ENCODE measurements around the gene PI4K2A.

The PI4K2A gene

DNA sequence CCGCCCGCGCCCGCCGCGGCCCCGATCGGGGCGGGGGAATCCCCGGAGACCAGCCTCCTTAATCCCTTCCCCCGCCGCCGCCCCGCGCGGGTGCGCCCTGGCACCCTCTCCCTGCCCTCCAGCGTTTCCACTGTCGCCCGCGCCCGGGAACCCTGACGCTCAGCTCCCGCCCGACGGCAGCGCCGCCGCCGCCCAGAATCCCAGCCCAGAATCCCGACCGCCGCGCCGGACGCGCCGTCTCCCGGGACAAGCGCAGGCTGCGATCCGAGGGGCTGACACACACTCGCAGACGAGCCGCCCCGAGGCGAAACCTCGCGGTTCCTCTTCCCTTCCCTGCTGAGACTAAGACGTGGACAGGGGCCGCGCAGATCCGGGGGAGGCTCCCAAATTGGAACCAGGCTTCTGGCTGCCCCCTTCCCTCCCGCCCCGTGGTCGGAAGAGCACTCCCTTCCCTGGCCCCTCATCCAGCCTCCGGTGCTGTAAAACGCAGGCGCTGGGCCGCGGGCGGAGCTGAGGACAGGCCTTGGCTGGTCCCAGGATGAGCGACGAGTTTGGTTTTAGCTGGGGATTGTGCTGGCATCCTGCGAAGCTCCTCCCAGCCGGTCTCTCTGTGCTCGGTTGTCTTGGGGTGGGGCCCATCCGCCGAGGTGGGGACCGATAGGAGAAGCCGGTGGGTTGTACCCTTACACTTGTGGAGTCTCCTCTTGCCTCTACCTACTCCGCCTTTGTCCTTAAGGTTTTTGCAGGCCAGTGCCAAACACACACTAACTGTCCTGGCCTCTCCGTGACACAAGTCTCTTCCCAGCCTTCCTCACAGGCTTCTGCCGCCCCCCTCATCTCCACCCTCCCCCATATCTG, 74.2 kb downstream of the PI4K2A start:
- TF ChIP-seq POLR2A (IDR thresholded peaks at IDR 0.05; ENCODE audit: extremely low read depth, insufficient read length) (no peak), MYC (IDR thresholded peaks at IDR 0.05; ENCODE audit: low read depth, low read length) (peak; percentile 64)
- TF ChIP-seq, protein P1, sequence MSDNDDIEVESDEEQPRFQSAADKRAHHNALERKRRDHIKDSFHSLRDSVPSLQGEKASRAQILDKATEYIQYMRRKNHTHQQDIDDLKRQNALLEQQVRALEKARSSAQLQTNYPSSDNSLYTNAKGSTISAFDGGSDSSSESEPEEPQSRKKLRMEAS (IDR thresholded peaks at IDR 0.05; ENCODE audit: low read depth, low read length): no peak
- TF ChIP-seq, protein P2, sequence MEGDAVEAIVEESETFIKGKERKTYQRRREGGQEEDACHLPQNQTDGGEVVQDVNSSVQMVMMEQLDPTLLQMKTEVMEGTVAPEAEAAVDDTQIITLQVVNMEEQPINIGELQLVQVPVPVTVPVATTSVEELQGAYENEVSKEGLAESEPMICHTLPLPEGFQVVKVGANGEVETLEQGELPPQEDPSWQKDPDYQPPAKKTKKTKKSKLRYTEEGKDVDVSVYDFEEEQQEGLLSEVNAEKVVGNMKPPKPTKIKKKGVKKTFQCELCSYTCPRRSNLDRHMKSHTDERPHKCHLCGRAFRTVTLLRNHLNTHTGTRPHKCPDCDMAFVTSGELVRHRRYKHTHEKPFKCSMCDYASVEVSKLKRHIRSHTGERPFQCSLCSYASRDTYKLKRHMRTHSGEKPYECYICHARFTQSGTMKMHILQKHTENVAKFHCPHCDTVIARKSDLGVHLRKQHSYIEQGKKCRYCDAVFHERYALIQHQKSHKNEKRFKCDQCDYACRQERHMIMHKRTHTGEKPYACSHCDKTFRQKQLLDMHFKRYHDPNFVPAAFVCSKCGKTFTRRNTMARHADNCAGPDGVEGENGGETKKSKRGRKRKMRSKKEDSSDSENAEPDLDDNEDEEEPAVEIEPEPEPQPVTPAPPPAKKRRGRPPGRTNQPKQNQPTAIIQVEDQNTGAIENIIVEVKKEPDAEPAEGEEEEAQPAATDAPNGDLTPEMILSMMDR (IDR thresholded peaks at IDR 0.05; ENCODE audit: low read depth, low read length): no peak
- peak; percentile 95 for DNase-seq (ENCODE audit: low read depth)
- H3K4me3 ChIP-seq (ENCODE audit: low read depth, low read length): peak overlapping the region; percentile 77

DNA sequence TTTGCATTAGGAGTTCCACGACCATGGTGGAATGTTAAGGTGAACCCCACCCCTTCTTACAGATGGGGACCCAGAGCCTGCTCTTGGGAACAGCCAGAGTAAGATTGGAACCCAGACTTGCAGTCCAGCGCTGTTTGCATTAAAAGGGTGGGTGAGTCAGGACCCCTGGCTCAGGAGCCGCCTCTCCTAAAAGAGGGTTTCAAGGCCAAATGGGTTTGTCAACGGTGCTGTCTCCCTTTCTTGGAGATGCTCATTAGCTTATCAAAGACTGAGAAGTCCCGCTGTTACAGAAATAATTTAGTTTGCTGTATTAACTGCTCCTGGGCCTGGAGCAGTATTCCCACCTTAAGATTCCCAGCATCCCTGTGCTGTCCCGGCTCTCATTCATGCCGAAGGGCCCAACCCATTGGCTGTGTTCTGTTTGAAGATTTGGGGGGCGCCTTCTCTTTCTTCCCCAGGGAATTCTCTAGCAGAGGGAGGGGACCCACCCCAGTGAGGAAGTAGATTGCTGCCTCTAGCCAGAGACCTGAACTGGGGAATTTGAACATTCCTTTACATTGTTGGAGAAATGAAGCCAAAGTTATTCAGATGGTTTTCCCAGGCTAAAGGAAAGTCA, 74.9 kb downstream of the PI4K2A start:
- H3K4me3 ChIP-seq (ENCODE audit: low read depth, low read length): peak overlapping the region; percentile 77
- TF ChIP-seq, protein P2 (IDR thresholded peaks at IDR 0.05; ENCODE audit: low read depth, low read length): no peak
- TF ChIP-seq, protein P1 (IDR thresholded peaks at IDR 0.05; ENCODE audit: low read depth, low read length): no peak
- TF ChIP-seq POLR2A (IDR thresholded peaks at IDR 0.05; ENCODE audit: extremely low read depth, insufficient read length): no peak
- no peak for TF ChIP-seq MYC (IDR thresholded peaks at IDR 0.05; ENCODE audit: low read depth, low read length)
- no peak for DNase-seq (ENCODE audit: low read depth)

DNA sequence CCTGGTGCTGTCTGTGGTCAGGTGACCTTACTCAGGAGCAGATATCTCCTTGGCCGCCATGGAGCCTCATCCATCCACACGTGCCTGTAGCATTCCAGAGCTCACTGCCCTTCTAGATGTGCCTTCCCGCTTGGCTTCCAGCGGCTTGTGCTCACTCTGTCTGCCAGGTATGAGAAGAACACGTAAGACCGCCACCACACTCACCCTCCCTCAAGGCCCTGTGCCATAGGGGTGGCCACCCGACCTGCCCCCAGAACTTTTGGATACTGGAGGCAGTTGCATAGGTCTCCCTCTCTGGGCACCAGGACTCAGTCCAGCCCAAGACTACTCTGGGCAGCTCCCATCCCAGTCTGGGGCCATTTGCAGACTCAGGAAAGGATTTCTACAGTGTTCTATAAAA, 77.2 kb downstream of the PI4K2A start:
- TF ChIP-seq POLR2A (IDR thresholded peaks at IDR 0.05; ENCODE audit: extremely low read depth, insufficient read length): no peak
- TF ChIP-seq, protein P2 (IDR thresholded peaks at IDR 0.05; ENCODE audit: low read depth, low read length): no peak
- H3K4me3 ChIP-seq (ENCODE audit: low read depth, low read length): no peak overlapping the region
- DNase-seq (ENCODE audit: low read depth): no peak

DNA sequence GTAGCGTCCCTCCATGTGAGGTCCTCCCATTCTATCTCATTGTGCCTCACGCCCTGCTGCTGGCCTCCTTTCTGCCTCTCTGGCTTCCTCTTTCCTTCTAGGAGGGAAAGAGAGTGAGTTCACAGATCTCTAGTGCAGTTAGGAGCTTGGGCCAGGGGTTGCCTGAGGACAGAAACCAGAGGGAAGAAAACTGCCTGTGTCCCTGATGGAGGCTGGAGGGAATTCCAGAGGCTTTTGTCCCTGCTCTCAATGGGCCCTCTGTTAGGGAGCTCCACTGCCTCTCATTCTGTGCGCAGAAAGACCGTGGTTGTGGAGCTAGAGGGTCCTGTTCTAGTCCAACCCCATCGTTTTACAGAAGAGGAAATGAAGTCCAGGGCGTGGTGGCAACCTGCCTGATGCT, 77.7 kb downstream of the PI4K2A start:
- H3K4me3 ChIP-seq (ENCODE audit: low read depth, low read length): no peak overlapping the region
- TF ChIP-seq, protein P2 (IDR thresholded peaks at IDR 0.05; ENCODE audit: low read depth, low read length): no peak
- TF ChIP-seq, protein P1 (IDR thresholded peaks at IDR 0.05; ENCODE audit: low read depth, low read length): no peak
- TF ChIP-seq POLR2A (IDR thresholded peaks at IDR 0.05; ENCODE audit: extremely low read depth, insufficient read length): no peak
- TF ChIP-seq MYC (IDR thresholded peaks at IDR 0.05; ENCODE audit: low read depth, low read length): no peak
- peak; percentile 63 for DNase-seq (ENCODE audit: low read depth)

DNA sequence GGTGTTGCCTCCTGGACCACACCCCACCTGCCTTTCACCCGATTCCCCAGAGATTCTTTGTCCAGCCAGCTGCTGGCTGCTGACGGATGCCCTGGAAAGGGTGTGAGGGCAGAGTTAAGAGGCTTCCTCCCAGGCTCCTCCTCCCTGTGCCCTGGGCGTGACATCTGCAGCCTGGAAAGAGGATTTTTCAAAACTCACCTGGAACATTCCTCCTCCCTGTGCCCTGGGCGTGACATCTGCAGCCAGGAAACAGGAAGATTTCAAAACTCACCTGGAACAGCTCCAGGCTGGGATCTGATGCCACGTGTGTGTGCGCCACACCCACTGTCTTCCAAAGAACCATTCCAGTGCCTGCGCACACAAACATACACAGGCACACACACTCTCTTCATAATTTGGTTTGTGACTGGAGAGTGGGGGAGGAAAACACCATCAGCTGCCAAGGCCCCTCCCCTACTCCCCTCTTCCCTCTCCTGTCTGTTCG, 78.2 kb downstream of the PI4K2A start:
- no peak for DNase-seq (ENCODE audit: low read depth)
- no peak overlapping the region for H3K4me3 ChIP-seq (ENCODE audit: low read depth, low read length)
- TF ChIP-seq MYC (IDR thresholded peaks at IDR 0.05; ENCODE audit: low read depth, low read length): no peak
- TF ChIP-seq, protein P1 (IDR thresholded peaks at IDR 0.05; ENCODE audit: low read depth, low read length): no peak
- TF ChIP-seq, protein P2 (IDR thresholded peaks at IDR 0.05; ENCODE audit: low read depth, low read length): no peak
- TF ChIP-seq POLR2A (IDR thresholded peaks at IDR 0.05; ENCODE audit: extremely low read depth, insufficient read length): no peak

All from NB4 (cell line).